ENCODE data around the gene FAM83C. TPM values are rescaled to one million over a fixed set of nuclear protein-coding genes. Genes with fewer than 3 reads are reported as not detected.

Gene FAM83C
- total RNA-seq = not detected

GRCh38 chr20:35291654-35292503 lies at the start of gene FAM83C:
Gene FAM83C, minus strand, starts transcription at chr20:35292425. Its CDS starts 121 bp downstream, at chr20:35292304.

GRCh38 chr20:35284267-35284991 lies 7.8 kb downstream of the FAM83C start, which contains the start of gene EIF6:
Gene EIF6, minus strand, starts transcription at chr20:35284772. Its CDS starts 285 bp downstream, at chr20:35284487.

GRCh38 chr20:35277531-35278395 lies 14.5 kb downstream of the FAM83C start, which contains the start of gene MMP24OS:
Gene MMP24OS, minus strand, starts transcription at chr20:35278122. Its CDS starts 193 bp downstream, at chr20:35277929.

Other genes starting within 250 kb of the FAM83C start
- 76.1 TPM for gene TRPC4AP, start 199.6 kb downstream of the FAM83C start, total RNA-seq
- gene EDEM2, start 145.1 kb downstream of the FAM83C start, total RNA-seq = 12.0 TPM
- gene PROCR, start 120.4 kb downstream of the FAM83C start, total RNA-seq = 10.4 TPM
- gene MMP24, start 65.7 kb downstream of the FAM83C start, total RNA-seq = 80.5 TPM
- gene MMP24OS, start 14.3 kb downstream of the FAM83C start, total RNA-seq = 4.4 TPM
- 56.1 TPM for gene EIF6, start 7.7 kb downstream of the FAM83C start, total RNA-seq
- gene UQCC1, start 119.5 kb upstream of the FAM83C start, total RNA-seq = 36.7 TPM
- 0.92 TPM for gene GDF5, start 145.8 kb upstream of the FAM83C start, total RNA-seq
- gene CEP250, start 163.2 kb upstream of the FAM83C start, total RNA-seq = 24.7 TPM
- not detected for gene C20orf173, start 237.2 kb upstream of the FAM83C start, total RNA-seq
- gene ERGIC3, start 249.7 kb upstream of the FAM83C start, total RNA-seq = 212 TPM

Measured in diencephalon (tissue), 1 donor.